Subcutaneous abdominal adipose tissue (tissue), 5 donors: Measurements from ENCODE around the gene AP1B1.

Experiments
- H3K27ac ChIP-seq: one replicate; pipeline ENCODE4 v1.7.0; 2013; ENCODE audit warnings: low read depth, mild to moderate bottlenecking, inconsistent platforms, low read length, moderate library complexity
- H3K27me3 ChIP-seq, 5 donors: one replicate each; pipeline ENCODE4 v1.7.0; 2013; ENCODE audit warnings: low read length in 5 of 5, inconsistent platforms in 1 of 5; ENCODE audit not compliant: control insufficient read depth in 5 of 5, insufficient read depth in 4 of 5
- H3K36me3 ChIP-seq, 5 donors: one replicate each; pipeline ENCODE4 v1.7.0; 2013; ENCODE audit warnings: low read length in 5 of 5; ENCODE audit not compliant: control insufficient read depth in 5 of 5, insufficient read depth in 5 of 5
- H3K4me1 ChIP-seq, 5 donors: one replicate each; pipeline ENCODE4 v1.7.0; 2013; ENCODE audit warnings: low read length in 5 of 5, mild to moderate bottlenecking in 3 of 5, moderate library complexity in 1 of 5; ENCODE audit not compliant: control insufficient read depth in 5 of 5, insufficient read depth in 5 of 5
- H3K4me3 ChIP-seq, 5 donors: one replicate each; pipeline ENCODE4 v1.7.0; 2013; ENCODE audit warnings: low read length in 5 of 5, low read depth in 1 of 5
- H3K9ac ChIP-seq, 5 donors: one replicate each; pipeline ENCODE4 v1.7.0; 2013; ENCODE audit warnings: low read length in 5 of 5, mild to moderate bottlenecking in 4 of 5, moderate library complexity in 3 of 5
- H3K9me3 ChIP-seq, 5 donors: one replicate each; pipeline ENCODE4 v1.7.0; 2013; ENCODE audit warnings: low read length in 5 of 5; ENCODE audit not compliant: control insufficient read depth in 5 of 5
- donor health status: healthy.
- donor health status: healthy.
- donor health status: healthy.
- donor health status: healthy.
- donor health status: healthy.

Gene AP1B1

GRCh38 chr22:29311464-29312217 lies 76.7 kb downstream of the AP1B1 start:
- H3K9ac ChIP-seq = peak overlapping the region in 2 of 5 donors; percentile 23 to 66
- H3K4me3 ChIP-seq = peak overlapping the region; percentile 29 to 52 (median 38)
- H3K9me3 ChIP-seq = no peaks in the 10 kb centered on the region
- peaks cover 13 to 27% (median 22%) of the 10 kb centered on the region in 5 donors for H3K27me3 ChIP-seq
- H3K4me1 ChIP-seq = peaks cover 15 to 84% (median 66%) of the 10 kb centered on the region in 5 donors
- peaks cover 0 to 5% (median 0%) of the 10 kb centered on the region in 5 donors for H3K36me3 ChIP-seq
- peak overlapping the region; percentile 62 for H3K27ac ChIP-seq

- peak overlapping the region in 3 of 5 donors; percentile 23 to 66 (median 55) for H3K9ac ChIP-seq
- no peaks in the 10 kb centered on the region for H3K9me3 ChIP-seq
- H3K36me3 ChIP-seq = peaks cover 0 to 5% (median 0%) of the 10 kb centered on the region in 5 donors
- H3K4me3 ChIP-seq = peak overlapping the region; percentile 29 to 52 (median 38)
- peak overlapping the region; percentile 62 for H3K27ac ChIP-seq
- peaks cover 16 to 91% (median 71%) of the 10 kb centered on the region in 5 donors for H3K4me1 ChIP-seq
- peaks cover 8 to 21% (median 16%) of the 10 kb centered on the region in 5 donors for H3K27me3 ChIP-seq
Observed at GRCh38 chr22:29310863-29311339, 77.5 kb downstream of the AP1B1 start.

GRCh38 chr22:29310065-29310862 lies 78.1 kb downstream of the AP1B1 start:
- H3K4me1 ChIP-seq = peaks cover 16 to 87% (median 73%) of the 10 kb centered on the region in 5 donors
- peak overlapping the region; percentile 67 for H3K27ac ChIP-seq
- H3K9me3 ChIP-seq = no peaks in the 10 kb centered on the region
- H3K9ac ChIP-seq = peak overlapping the region in 1 of 5 donors; percentile 55
- peaks cover 0 to 5% (median 0%) of the 10 kb centered on the region in 5 donors for H3K36me3 ChIP-seq
- peak overlapping the region in 2 of 5 donors; percentile 27 to 30 for H3K4me3 ChIP-seq
- peaks cover 7 to 21% (median 14%) of the 10 kb centered on the region in 5 donors for H3K27me3 ChIP-seq

GRCh38 chr22:29309332-29310064 lies 78.9 kb downstream of the AP1B1 start:
- peak overlapping the region; percentile 67 for H3K27ac ChIP-seq

GRCh38 chr22:29308791-29309262 lies 79.5 kb downstream of the AP1B1 start:
- Histone ChIP-seq H3K4me3 (peak overlapping the region in 4 of 5 donors; percentile 25 to 88 (median 64)), H3K4me1 (peaks cover 16 to 73% (median 61%) of the 10 kb centered on the region in 5 donors), H3K9ac (peak overlapping the region in 2 of 5 donors; percentile 26 to 32), H3K36me3 (peaks cover 0 to 5% (median 0%) of the 10 kb centered on the region in 5 donors), H3K9me3 (no peaks in the 10 kb centered on the region), H3K27me3 (peaks cover 0 to 7% (median 3%) of the 10 kb centered on the region in 5 donors), H3K27ac (peak overlapping the region; percentile 67)

More at GRCh38 chr22:29309332-29310064, 78.9 kb downstream of the AP1B1 start:
- Histone ChIP-seq H3K9me3 (no peaks in the 10 kb centered on the region), H3K4me3 (peak overlapping the region in 3 of 5 donors; percentile 44 to 88 (median 84)), H3K27me3 (peaks cover 4 to 14% (median 9%) of the 10 kb centered on the region in 5 donors), H3K36me3 (peaks cover 0 to 5% (median 0%) of the 10 kb centered on the region in 5 donors), H3K9ac (peak overlapping the region in 3 of 5 donors; percentile 26 to 41 (median 32)), H3K4me1 (peaks cover 16 to 79% (median 68%) of the 10 kb centered on the region in 5 donors)

- peak overlapping the region in 4 of 5 donors; percentile 84 to 88 (median 85) for H3K4me3 ChIP-seq
- no peaks in the 10 kb centered on the region for H3K9me3 ChIP-seq
- peaks cover 16 to 70% (median 59%) of the 10 kb centered on the region in 5 donors for H3K4me1 ChIP-seq
- peaks cover 0 to 5% (median 0%) of the 10 kb centered on the region in 5 donors for H3K36me3 ChIP-seq
- peak overlapping the region in 2 of 5 donors; percentile 24 to 85 for H3K9ac ChIP-seq
- peaks cover 0 to 3% (median 0%) of the 10 kb centered on the region in 5 donors for H3K27me3 ChIP-seq
- H3K27ac ChIP-seq = peak overlapping the region; percentile 67
Observed at GRCh38 chr22:29308148-29308790, 80.1 kb downstream of the AP1B1 start.

- Histone ChIP-seq H3K27me3 (peaks cover 0 to 3% (median 0%) of the 10 kb centered on the region in 5 donors), H3K4me3 (peak overlapping the region; percentile 84 to 89 (median 86)), H3K36me3 (peaks cover 0 to 5% (median 0%) of the 10 kb centered on the region in 5 donors), H3K9me3 (no peaks in the 10 kb centered on the region), H3K9ac (peak overlapping the region in 4 of 5 donors; percentile 66 to 85 (median 76)), H3K4me1 (peaks cover 16 to 71% (median 61%) of the 10 kb centered on the region in 5 donors), H3K27ac (peak overlapping the region; percentile 67)
Observed at GRCh38 chr22:29307596-29308147, 80.7 kb downstream of the AP1B1 start.

GRCh38 chr22:29306835-29307595 lies 81.4 kb downstream of the AP1B1 start:
- H3K27me3 ChIP-seq = peaks cover 0 to 3% (median 0%) of the 10 kb centered on the region in 5 donors

More at GRCh38 chr22:29306835-29307595, 81.4 kb downstream of the AP1B1 start:
- H3K4me1 ChIP-seq = peaks cover 16 to 71% (median 67%) of the 10 kb centered on the region in 5 donors
- H3K4me3 ChIP-seq = peak overlapping the region; percentile 84 to 89 (median 86)
- H3K9me3 ChIP-seq = no peaks in the 10 kb centered on the region
- peak overlapping the region; percentile 67 for H3K27ac ChIP-seq
- H3K9ac ChIP-seq = peak overlapping the region in 4 of 5 donors; percentile 66 to 85 (median 76)
- H3K36me3 ChIP-seq = peaks cover 0 to 1% (median 0%) of the 10 kb centered on the region in 5 donors
